Measurements from ENCODE around the gene OR8B12. TPM values are rescaled to one million over a fixed set of nuclear protein-coding genes. Genes with fewer than 3 reads are reported as not detected.

The OR8B12 gene
- total and polyA plus RNA-seq, 2 donors (not counting 1 experiment from before 2014, with no cell fraction given) = not detected

- Histone ChIP-seq H3K27me3 (replicated peaks in 1 of 4; ENCODE audit: control extremely low read depth in 1 of 4, control insufficient read depth in 3 of 4, insufficient read depth in 4 of 4, low read length in 3 of 4) (peaks cover 0 to 7% (median 0%) of the 10 kb centered on the region in 4 experiments), H3K4me3 (ENCODE audit: control extremely low read depth in 1 of 5, extremely low read depth in 1 of 5, insufficient read depth in 1 of 5, low read depth in 2 of 5, low read length in 4 of 5) (no peak overlapping the region), H3K9ac (ENCODE audit: low read length) (no peak overlapping the region), H3K79me2 (ENCODE audit: control insufficient read depth, insufficient read depth, low read length) (no peaks in the 10 kb centered on the region), H3K36me3 (replicated peaks in 1 of 2; ENCODE audit: control extremely low read depth in 1 of 2, control insufficient read depth in 1 of 2, extremely low read depth in 1 of 2, insufficient read depth in 2 of 2, low read length in 1 of 2) (no peaks in the 10 kb centered on the region), H3K4me1 (ENCODE audit: control insufficient read depth in 2 of 2, insufficient read depth in 2 of 2, low read length in 2 of 2) (no peaks in the 10 kb centered on the region), H3K9me3 (ENCODE audit: control extremely low read depth in 1 of 3, control insufficient read depth in 2 of 3, insufficient read depth in 1 of 3, low read length in 2 of 3) (peaks cover 0 to 1% (median 0%) of the 10 kb centered on the region in 3 donors), H3K27ac (ENCODE audit: low read length in 2 of 2) (no peak overlapping the region), H3K4me2 (replicated peaks; ENCODE audit: low read depth, low read length, poor library complexity, severe bottlenecking) (no peak overlapping the region), H2AFZ (ENCODE audit: insufficient read depth, low read depth, low read length, poor library complexity, severe bottlenecking) (no peak overlapping the region), H4K20me1 (ENCODE audit: control insufficient read depth, insufficient read depth, low read length, poor library complexity, severe bottlenecking) (no peaks in the 10 kb centered on the region)
- Mint-ChIP-seq H3K4me3 (no peak overlapping the region), H3K4me1 (no peaks in the 10 kb centered on the region), H3K27ac (no peak overlapping the region), H3K27me3 (peaks cover 19% of the 10 kb centered on the region), H3K9me3 (ENCODE audit: insufficient read depth) (no peaks in the 10 kb centered on the region)
- intact Hi-C loops (cut with micrococcal nuclease) = no loop called here
- ChIA-PET POLR2A (no interaction called here), CTCF (no interaction called here)
- DNase-seq = no peak
- WGBS (ENCODE audit: insufficient coverage) = 74% methylated on average over 6 of the region's 6 CpGs
- no peak for TF ChIP-seq EZH2 (IDR thresholded peaks at IDR 0.05; ENCODE audit: borderline replicate concordance, insufficient read depth, low read depth, low read length, poor library complexity, severe bottlenecking)
- TF ChIP-seq CTCF (IDR thresholded peaks at IDR 0.05) = no peak
- ATAC-seq (ENCODE audit: low read depth) = no peak
These were observed 309 bp downstream of the OR8B12 start for GRCh38 chr11:124543145-124543544.

GRCh38 chr11:124541204-124541603 is 2.2 kb downstream of the OR8B12 start:
- ChIA-PET CTCF (no interaction called here), POLR2A (no interaction called here)
- H3K27me3 Mint-ChIP-seq = peaks cover 27% of the 10 kb centered on the region
- H3K27ac ChIP-seq (ENCODE audit: low read length in 2 of 2) = no peak overlapping the region
- no peak overlapping the region for H3K27ac Mint-ChIP-seq
- DNase-seq (no peak), ATAC-seq (ENCODE audit: low read depth) (no peak)
- intact Hi-C loops (cut with micrococcal nuclease) = no loop called here
- no peak overlapping the region for H3K9ac ChIP-seq (ENCODE audit: low read length)
- no peak overlapping the region for H3K4me3 ChIP-seq (ENCODE audit: control extremely low read depth in 1 of 5, extremely low read depth in 1 of 5, insufficient read depth in 1 of 5, low read depth in 2 of 5, low read length in 4 of 5)
- H2AFZ ChIP-seq (ENCODE audit: insufficient read depth, low read depth, low read length, poor library complexity, severe bottlenecking) = no peak overlapping the region
- H3K27me3 ChIP-seq (replicated peaks in 1 of 4; ENCODE audit: control extremely low read depth in 1 of 4, control insufficient read depth in 3 of 4, insufficient read depth in 4 of 4, low read length in 3 of 4) = peaks cover 0 to 5% (median 3%) of the 10 kb centered on the region in 4 experiments
- peaks cover 0 to 1% (median 0%) of the 10 kb centered on the region in 3 donors for H3K9me3 ChIP-seq (ENCODE audit: control extremely low read depth in 1 of 3, control insufficient read depth in 2 of 3, insufficient read depth in 1 of 3, low read length in 2 of 3)
- no peaks in the 10 kb centered on the region for H3K79me2 ChIP-seq (ENCODE audit: control insufficient read depth, insufficient read depth, low read length)
- no peaks in the 10 kb centered on the region for H3K9me3 Mint-ChIP-seq (ENCODE audit: insufficient read depth)
- no peaks in the 10 kb centered on the region for H3K4me1 Mint-ChIP-seq
- H3K36me3 ChIP-seq (replicated peaks in 1 of 2; ENCODE audit: control extremely low read depth in 1 of 2, control insufficient read depth in 1 of 2, extremely low read depth in 1 of 2, insufficient read depth in 2 of 2, low read length in 1 of 2) = no peaks in the 10 kb centered on the region
- no peaks in the 10 kb centered on the region for H3K4me1 ChIP-seq (ENCODE audit: control insufficient read depth in 2 of 2, insufficient read depth in 2 of 2, low read length in 2 of 2)
- TF ChIP-seq EZH2 (IDR thresholded peaks at IDR 0.05; ENCODE audit: borderline replicate concordance, insufficient read depth, low read depth, low read length, poor library complexity, severe bottlenecking) (no peak), CTCF (IDR thresholded peaks at IDR 0.05) (no peak)
- H3K4me2 ChIP-seq (replicated peaks; ENCODE audit: low read depth, low read length, poor library complexity, severe bottlenecking) = no peak overlapping the region
- no peaks in the 10 kb centered on the region for H4K20me1 ChIP-seq (ENCODE audit: control insufficient read depth, insufficient read depth, low read length, poor library complexity, severe bottlenecking)
- 86% methylated on average over 6 of the region's 6 CpGs for WGBS (ENCODE audit: insufficient coverage)
- no peak overlapping the region for H3K4me3 Mint-ChIP-seq
